GM18511 (cell line): ENCODE data around the gene PATL1.
A peak's percentile ranks its signal among the peaks of the same experiment; 100 is the strongest.
"Not testable (repeated sequence)": the region's sequence is repeated elsewhere in the genome, so short reads cannot be mapped to it uniquely, and the experiment has no call there.

Experiments
- ATAC-seq: cut with Tn5 transposase; IDR thresholded peaks from one replicate; pipeline ENCODE4 v1.9.1; 2021; ENCODE audit warnings: mild to moderate bottlenecking, moderate library complexity; ENCODE audit not compliant: unreplicated experiment

The PATL1 gene

GRCh38 chr11:59676205-59676604 is 7.4 kb upstream of the PATL1 start:
- no peak for ATAC-seq

- no peak for ATAC-seq
These were observed 5.5 kb upstream of the PATL1 start for GRCh38 chr11:59674291-59674690.

- no peak for ATAC-seq
These were observed 4.5 kb upstream of the PATL1 start for GRCh38 chr11:59673291-59673690.

- no peak for ATAC-seq
These were observed 2.6 kb upstream of the PATL1 start for GRCh38 chr11:59671471-59671870.

- ATAC-seq = peak; percentile 24
These were observed 773 bp upstream of the PATL1 start for GRCh38 chr11:59669611-59670009.

GRCh38 chr11:59668188-59668949 is 468 bp downstream of the PATL1 start:
- peak; percentile 40 for ATAC-seq

GRCh38 chr11:59667812-59668187 is 1.0 kb downstream of the PATL1 start:
- no peak for ATAC-seq

GRCh38 chr11:59666969-59667368 is 1.9 kb downstream of the PATL1 start:
- no peak for ATAC-seq

- ATAC-seq = no peak
These were observed 8.2 kb downstream of the PATL1 start for GRCh38 chr11:59660621-59661020.

- ATAC-seq = no peak
These were observed 8.9 kb downstream of the PATL1 start for GRCh38 chr11:59659981-59660380.

- no peak for ATAC-seq
These were observed 10.8 kb downstream of the PATL1 start for GRCh38 chr11:59658036-59658435.

- no peak for ATAC-seq
These were observed 13.9 kb downstream of the PATL1 start for GRCh38 chr11:59654893-59655292.

GRCh38 chr11:59647245-59647980 is 21.4 kb downstream of the PATL1 start:
- no peak for ATAC-seq

- ATAC-seq = no peak
These were observed 24.3 kb downstream of the PATL1 start for GRCh38 chr11:59644528-59644927.

- no peak for ATAC-seq
These were observed 25.4 kb downstream of the PATL1 start for GRCh38 chr11:59643390-59643789.

GRCh38 chr11:59641156-59641555 is 27.7 kb downstream of the PATL1 start:
- no peak for ATAC-seq

GRCh38 chr11:59630493-59630892 is 38.3 kb downstream of the PATL1 start:
- no peak for ATAC-seq

GRCh38 chr11:59629996-59630395 is 38.8 kb downstream of the PATL1 start:
- ATAC-seq = no peak

GRCh38 chr11:59626969-59627368 is 41.9 kb downstream of the PATL1 start:
- not testable (repeated sequence) for ATAC-seq

- no peak for ATAC-seq
These were observed 43.1 kb downstream of the PATL1 start for GRCh38 chr11:59625703-59626102.

GRCh38 chr11:59617876-59618275 is 51.0 kb downstream of the PATL1 start:
- ATAC-seq = no peak

- ATAC-seq = no peak
These were observed 52.3 kb downstream of the PATL1 start for GRCh38 chr11:59616396-59616982.
